ENCODE measurements around the gene ISL2. TPM values are rescaled to one million over a fixed set of nuclear protein-coding genes. Genes with fewer than 3 reads are reported as not detected.

ISL2 gene
- total and polyA plus RNA-seq, 2 of the 4 experiments (the other 2 are of a cell fraction) = 1.3 to 3.6 TPM

DNA sequence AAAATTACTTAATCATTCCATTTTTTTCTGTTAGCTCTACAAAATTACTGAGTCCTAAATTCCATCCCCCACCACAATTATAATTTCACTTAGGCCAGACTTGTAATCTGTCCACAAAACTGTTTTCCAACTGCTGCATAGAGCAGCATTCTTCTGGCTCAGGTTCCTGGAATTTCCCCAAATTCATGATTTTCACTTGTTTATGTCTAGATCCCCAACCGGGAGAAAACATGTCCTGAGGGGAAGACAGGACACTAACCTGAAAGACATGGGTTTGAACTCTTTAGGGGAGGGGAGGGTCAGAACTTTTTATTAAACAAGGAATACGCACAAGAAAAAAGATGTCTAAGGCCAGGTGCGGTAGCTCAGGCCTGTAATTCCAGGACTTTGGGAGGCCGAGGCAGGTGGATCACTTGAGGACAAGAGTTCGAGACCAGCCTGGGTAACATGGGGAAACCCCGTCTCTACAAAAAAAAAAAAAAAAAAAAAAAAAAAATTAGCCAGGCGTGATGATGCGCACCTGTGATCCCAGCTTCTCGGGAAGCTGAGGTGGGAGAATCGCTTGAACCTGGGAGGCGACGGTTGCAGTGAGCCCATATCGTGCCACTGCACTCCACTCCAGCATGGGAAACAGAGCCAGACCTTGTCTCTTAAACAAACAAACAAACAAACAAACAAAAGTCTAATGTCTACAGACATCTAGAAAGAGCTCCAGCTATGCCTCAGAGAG lies 26.8 kb upstream of the ISL2 start:
- no peak for ATAC-seq (ENCODE audit: low read depth)
- POLR2A ChIA-PET (ENCODE audit: unreplicated experiment) = interaction anchor here (0.7 kb wide), 1 partner anchor 12 kb away, joined by 13 read pairs; no protein-coding TSS in a partner anchor
- Histone ChIP-seq H3K23ac (ENCODE audit: low read depth, low read length) (no peak overlapping the region), H3K9me3 (ENCODE audit: control insufficient read depth, insufficient read depth, low read length) (no peaks in the 10 kb centered on the region), H3K9me1 (ENCODE audit: insufficient read depth, low read length) (peaks cover 12% of the 10 kb centered on the region), H3K27me3 (ENCODE audit: control insufficient read depth, insufficient read depth, low read length) (no peaks in the 10 kb centered on the region), H4K8ac (ENCODE audit: low read depth in 2 of 2, low read length in 2 of 2) (no peak overlapping the region), H4K5ac (ENCODE audit: low read depth, low read length) (no peak overlapping the region), H3K27ac (ENCODE audit: insufficient read depth, low read length) (no peak overlapping the region), H2BK15ac (ENCODE audit: low read depth, low read length) (no peak overlapping the region), H3K14ac (replicated peaks; ENCODE audit: low read depth, low read length) (no peak overlapping the region), H3K56ac (ENCODE audit: extremely low read depth, insufficient read depth, low read length) (no peak overlapping the region), H3K4me3 (ENCODE audit: insufficient read depth, low read depth, low read length) (no peak overlapping the region), H2BK5ac (ENCODE audit: low read depth, low read length, poor library complexity, severe bottlenecking) (no peak overlapping the region), H3K4ac (ENCODE audit: low read depth, low read length) (no peak overlapping the region), H4K91ac (ENCODE audit: insufficient read depth, low read depth, low read length) (no peak overlapping the region), H3K36me3 (ENCODE audit: control insufficient read depth, insufficient read depth, low read length) (no peaks in the 10 kb centered on the region), H3K9ac (ENCODE audit: low read depth, low read length) (no peak overlapping the region), H3K79me1 (ENCODE audit: low read depth in 1 of 2, low read length in 2 of 2) (peaks cover 5 to 44% of the 10 kb centered on the region in 2 experiments; a peak in 3 of 4 replicates), H2AK9ac (replicated peaks; ENCODE audit: low read depth, low read length, poor library complexity) (no peak overlapping the region), H2BK20ac (ENCODE audit: low read depth, low read length) (no peak overlapping the region), H2BK120ac (ENCODE audit: low read depth, low read length) (no peak overlapping the region), H4K20me1 (ENCODE audit: insufficient read depth, low read length) (peaks cover 20% of the 10 kb centered on the region; the same call in 1 of the 2 replicates), H3K18ac (ENCODE audit: low read depth, low read length) (no peak overlapping the region), H2AK5ac (ENCODE audit: low read depth, low read length) (peak overlapping the region; percentile 72), H3K4me2 (ENCODE audit: low read depth, low read length) (peak overlapping the region; percentile 48), H3K4me1 (ENCODE audit: control insufficient read depth, insufficient read depth, low read length) (peaks cover 10% of the 10 kb centered on the region), H2AFZ (replicated peaks; ENCODE audit: low read length, poor library complexity) (no peak overlapping the region)
- intact Hi-C loops (cut with micrococcal nuclease) (no loop called here), in situ Hi-C loops (cut with MboI; ENCODE audit: low sequenced_read_pairs) (no loop called here), dilution Hi-C loops (cut with HindIII; ENCODE audit: low sequenced_read_pairs, unreplicated experiment) (no loop called here)
- 100% methylated on average over 2 of the region's 13 CpGs; no CpG with 5 or more reads in 1 of the 2 experiments for WGBS, 2 experiments (ENCODE audit: extremely low coverage in 2 of 2, insufficient read length in 1 of 2)
- DNase-seq = no peak
- CTCF ChIA-PET = no interaction called here
- TSS peak; percentile 28 for BruUV-seq (replicated peaks)
- no peak for TF ChIP-seq MXI1 (IDR thresholded peaks at IDR 0.05; ENCODE audit: borderline replicate concordance, low read depth, low read length)
- no peak for TF ChIP-seq BHLHE40 (IDR thresholded peaks at IDR 0.05; ENCODE audit: low read depth, low read length)
- TF ChIP-seq SMC3 (IDR thresholded peaks at IDR 0.05; ENCODE audit: low read depth, low read length) = no peak
- TF ChIP-seq CTCF (conservative IDR thresholded peaks at IDR 0.05; ENCODE audit: low read depth, low read length) = no peak
- TF ChIP-seq USF2 (IDR thresholded peaks at IDR 0.05; ENCODE audit: low read depth, low read length) = no peak
- TF ChIP-seq RFX5 (IDR thresholded peaks at IDR 0.05; ENCODE audit: low read depth, low read length) = no peak
- no peak for TF ChIP-seq MAFK (IDR thresholded peaks at IDR 0.05; ENCODE audit: low read depth, low read length)
- TF ChIP-seq CEBPB (IDR thresholded peaks at IDR 0.05; ENCODE audit: low read depth, low read length) = no peak
- no peak for TF ChIP-seq FOS (IDR thresholded peaks at IDR 0.05; ENCODE audit: low read depth, low read length)
- TF ChIP-seq RCOR1 (IDR thresholded peaks at IDR 0.05; ENCODE audit: insufficient replicate concordance, low read length) = no peak
- TF ChIP-seq CHD1 (IDR thresholded peaks at IDR 0.05; ENCODE audit: low read depth, low read length) = no peak
- TF ChIP-seq RAD21 (IDR thresholded peaks at IDR 0.05; ENCODE audit: low read length) = no peak
- TF ChIP-seq MAZ (IDR thresholded peaks at IDR 0.05; ENCODE audit: borderline replicate concordance, low read depth, low read length) = no peak
